Stimulated activated effector memory CD8-positive, alpha-beta T cell treated with anti-CD3 and anti-CD28 coated beads, Interleukin-12 subunit alpha, Interleukin-12 subunit beta, amount 100 ng/mL, for 72 hours (primary cell): ENCODE results near the gene MARS1.
"Not testable (repeated sequence)": the region's sequence is repeated elsewhere in the genome, so short reads cannot be mapped to it uniquely, and the experiment has no call there.

ENCODE experiments used
- ATAC-seq: fragments of 150-1000 bp; cut with Tn5 transposase; 2 replicates; pipeline ENCODE4 v1.10.0; 2021
- DNase-seq, 2 donors: peaks; one replicate each; pipeline ENCODE4 v3.0.0; 2021 to 2022; ENCODE audit warnings: low spot score in 2 of 2
- H3K27ac Mint-ChIP-seq: one replicate; pipeline ENCODE4 v1.8.0; 2022; ENCODE audit warnings: mild to moderate bottlenecking, mixed read lengths
- H3K36me3 Mint-ChIP-seq: one replicate; pipeline ENCODE4 v1.8.0; 2022; ENCODE audit warnings: mild to moderate bottlenecking, mixed read lengths
- H3K4me1 Mint-ChIP-seq: one replicate; pipeline ENCODE4 v1.8.0; 2022; ENCODE audit warnings: mixed read lengths
- H3K4me3 Mint-ChIP-seq: one replicate; pipeline ENCODE4 v1.8.0; 2022; ENCODE audit warnings: mild to moderate bottlenecking, mixed read lengths
- H3K9me3 Mint-ChIP-seq: one replicate; pipeline ENCODE4 v1.8.0; 2022; ENCODE audit warnings: mixed read lengths

MARS1 gene

DNA sequence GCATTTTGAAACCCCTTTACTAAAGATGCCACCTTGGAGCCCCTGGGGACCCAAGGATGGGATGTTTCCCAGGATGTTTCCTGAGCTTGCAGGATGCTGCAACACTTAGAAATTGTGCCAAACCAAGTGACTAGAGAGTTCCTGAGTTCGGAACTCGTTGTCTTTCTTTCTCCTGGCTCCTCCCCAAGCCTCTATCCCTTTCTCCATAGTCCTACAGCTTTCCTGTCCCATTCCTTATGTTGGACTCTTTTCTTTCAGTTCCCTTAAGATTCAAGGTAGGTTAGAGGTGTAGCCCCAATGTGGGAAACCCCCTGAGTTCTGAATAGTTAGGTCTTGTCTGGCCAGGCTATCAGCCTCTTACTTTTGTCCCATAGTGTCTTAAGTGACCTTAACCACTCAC is 60.6 kb downstream of the MARS1 start:
- peaks cover 53% of the 10 kb centered on the region for H3K4me1 Mint-ChIP-seq
- H3K27ac Mint-ChIP-seq: no peak overlapping the region
- no peak for ATAC-seq

GRCh38 chr12:57549203-57549908 is 61.5 kb downstream of the MARS1 start:
- peak; percentile 27 for ATAC-seq
- Mint-ChIP-seq H3K9me3 (no peaks in the 10 kb centered on the region), H3K4me1 (peaks cover 47% of the 10 kb centered on the region), H3K36me3 (peaks cover 22% of the 10 kb centered on the region), H3K4me3 (peak overlapping the region; percentile 97), H3K27ac (peak overlapping the region; percentile 55)
- DNase-seq: no peak

More for the DNA sequence above, 60.6 kb downstream of the MARS1 start:
- peak overlapping the region; percentile 97 for H3K4me3 Mint-ChIP-seq
- DNase-seq: no peak
- no peaks in the 10 kb centered on the region for H3K9me3 Mint-ChIP-seq
- H3K36me3 Mint-ChIP-seq: peaks cover 26% of the 10 kb centered on the region

DNA sequence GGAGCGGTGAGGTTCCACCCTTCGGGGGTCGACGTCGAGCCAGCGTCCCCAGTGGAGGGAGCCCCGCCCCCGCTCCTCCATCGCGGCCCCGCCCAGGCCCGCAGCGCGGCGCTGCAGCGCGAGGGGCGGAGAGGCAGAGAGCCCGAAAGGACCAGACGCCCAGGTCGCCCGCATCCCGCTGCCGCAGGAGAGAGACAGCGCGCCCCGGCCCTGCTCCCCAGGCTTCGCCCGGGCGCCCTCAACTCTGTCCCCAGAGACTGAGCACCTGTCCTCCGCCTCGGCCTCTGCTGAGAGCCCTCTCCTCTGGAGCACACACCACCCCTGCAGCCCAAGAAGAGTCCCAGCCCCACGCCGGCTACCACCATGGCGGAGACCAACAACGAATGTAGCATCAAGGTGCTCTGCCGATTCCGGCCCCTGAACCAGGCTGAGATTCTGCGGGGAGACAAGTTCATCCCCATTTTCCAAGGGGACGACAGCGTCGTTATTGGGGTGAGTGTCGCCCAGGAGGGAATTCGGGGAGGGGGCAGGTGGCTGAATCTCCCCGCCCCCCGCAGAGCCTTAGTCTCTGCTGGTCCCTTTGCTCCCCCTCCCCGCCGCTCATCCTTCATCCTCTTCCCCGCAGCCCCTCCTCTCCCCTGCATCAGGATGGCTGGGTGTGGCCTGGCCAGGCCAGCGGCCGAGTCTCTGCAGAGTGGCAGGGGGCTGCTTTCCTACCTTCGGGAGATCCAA is 62.2 kb downstream of the MARS1 start, which contains the start of gene KIF5A:
Gene KIF5A (plus strand): TSS at position 136 of the 732 bp plus-strand sequence. CDS start 228 bp downstream, at position 364.
- peaks cover 16% of the 10 kb centered on the region for H3K36me3 Mint-ChIP-seq
- peak within 1 kb of the TSS; percentile 97 for H3K4me3 Mint-ChIP-seq
- no peaks in the 10 kb centered on the region for H3K9me3 Mint-ChIP-seq
- H3K27ac Mint-ChIP-seq: peak within 1 kb of the TSS; percentile 55
- DNase-seq (peak; percentile 60 to 85), ATAC-seq (peak; percentile 70)
- H3K4me1 Mint-ChIP-seq: peaks cover 42% of the 10 kb centered on the region

- DNase-seq: no peak
- no peaks in the 10 kb centered on the region for H3K9me3 Mint-ChIP-seq
- peaks cover 34% of the 10 kb centered on the region for H3K4me1 Mint-ChIP-seq
- H3K27ac Mint-ChIP-seq: peak overlapping the region; percentile 55
- no peak for ATAC-seq
- H3K36me3 Mint-ChIP-seq: peaks cover 14% of the 10 kb centered on the region
- peak overlapping the region; percentile 97 for H3K4me3 Mint-ChIP-seq
Observed at GRCh38 chr12:57550641-57551549, 63.0 kb downstream of the MARS1 start.

- Mint-ChIP-seq H3K27ac (no peak overlapping the region), H3K4me1 (peaks cover 27% of the 10 kb centered on the region), H3K9me3 (no peaks in the 10 kb centered on the region), H3K36me3 (peaks cover 6% of the 10 kb centered on the region), H3K4me3 (no peak overlapping the region)
- no peak for DNase-seq
- ATAC-seq: no peak
Observed at GRCh38 chr12:57551637-57552305, 63.9 kb downstream of the MARS1 start.

GRCh38 chr12:57552306-57552651 is 64.4 kb downstream of the MARS1 start:
- H3K27ac Mint-ChIP-seq: no peak overlapping the region
- no peaks in the 10 kb centered on the region for H3K9me3 Mint-ChIP-seq
- no peak overlapping the region for H3K4me3 Mint-ChIP-seq
- peaks cover 25% of the 10 kb centered on the region for H3K4me1 Mint-ChIP-seq
- peaks cover 2% of the 10 kb centered on the region for H3K36me3 Mint-ChIP-seq
- ATAC-seq: no peak
- DNase-seq: no peak

- DNase-seq (no peak), ATAC-seq (no peak)
- Mint-ChIP-seq H3K9me3 (no peaks in the 10 kb centered on the region), H3K4me1 (peaks cover 21% of the 10 kb centered on the region), H3K36me3 (no peaks in the 10 kb centered on the region), H3K27ac (no peak overlapping the region), H3K4me3 (no peak overlapping the region)
Observed at GRCh38 chr12:57552835-57553313, 65.0 kb downstream of the MARS1 start.

GRCh38 chr12:57553343-57554202 is 65.7 kb downstream of the MARS1 start:
- ATAC-seq (no peak), DNase-seq (no peak)
- Mint-ChIP-seq H3K36me3 (no peaks in the 10 kb centered on the region), H3K9me3 (no peaks in the 10 kb centered on the region), H3K4me3 (no peak overlapping the region), H3K4me1 (peaks cover 21% of the 10 kb centered on the region), H3K27ac (no peak overlapping the region)

- H3K4me1 Mint-ChIP-seq: peaks cover 16% of the 10 kb centered on the region
- H3K36me3 Mint-ChIP-seq: no peaks in the 10 kb centered on the region
- DNase-seq (no peak), ATAC-seq (no peak)
- no peak overlapping the region for H3K4me3 Mint-ChIP-seq
- no peak overlapping the region for H3K27ac Mint-ChIP-seq
- no peaks in the 10 kb centered on the region for H3K9me3 Mint-ChIP-seq
Observed at GRCh38 chr12:57554453-57554852, 66.6 kb downstream of the MARS1 start.

DNA sequence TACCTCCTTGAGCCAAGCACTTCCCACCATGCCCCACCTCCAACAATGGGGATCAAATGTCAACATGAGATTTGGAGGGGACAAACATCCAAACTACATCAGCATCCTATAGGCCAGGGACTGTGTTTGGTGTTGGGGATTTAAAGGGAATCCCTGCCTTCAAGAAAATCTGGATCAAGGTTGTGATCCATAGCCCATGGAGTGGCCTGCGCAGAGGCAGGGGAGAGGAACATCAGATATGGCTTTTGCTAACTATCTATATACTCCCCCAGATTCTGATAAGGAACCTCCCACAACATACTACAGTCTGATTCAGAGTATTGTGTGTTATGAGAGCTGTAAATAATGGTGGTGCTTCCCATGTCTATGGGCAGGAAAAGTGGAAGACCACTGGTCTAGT is 67.0 kb downstream of the MARS1 start:
- ATAC-seq (no peak), DNase-seq (no peak)
- Mint-ChIP-seq H3K4me1 (peaks cover 12% of the 10 kb centered on the region), H3K9me3 (no peaks in the 10 kb centered on the region), H3K27ac (no peak overlapping the region), H3K36me3 (no peaks in the 10 kb centered on the region), H3K4me3 (no peak overlapping the region)

- Mint-ChIP-seq H3K4me1 (no peaks in the 10 kb centered on the region), H3K9me3 (no peaks in the 10 kb centered on the region), H3K27ac (no peak overlapping the region), H3K36me3 (no peaks in the 10 kb centered on the region), H3K4me3 (no peak overlapping the region)
- DNase-seq: no peak
- ATAC-seq: no peak
Observed at GRCh38 chr12:57558864-57559263, 71.0 kb downstream of the MARS1 start.

GRCh38 chr12:57560516-57560915 is 72.6 kb downstream of the MARS1 start:
- Mint-ChIP-seq H3K4me3 (no peak overlapping the region), H3K36me3 (no peaks in the 10 kb centered on the region), H3K27ac (no peak overlapping the region), H3K4me1 (no peaks in the 10 kb centered on the region), H3K9me3 (no peaks in the 10 kb centered on the region)
- DNase-seq (no peak), ATAC-seq (no peak)

GRCh38 chr12:57561117-57561516 is 73.2 kb downstream of the MARS1 start:
- H3K36me3 Mint-ChIP-seq, DNase-seq, H3K9me3 Mint-ChIP-seq, H3K4me1 Mint-ChIP-seq, H3K27ac Mint-ChIP-seq, ATAC-seq, H3K4me3 Mint-ChIP-seq: not testable (repeated sequence)

DNA sequence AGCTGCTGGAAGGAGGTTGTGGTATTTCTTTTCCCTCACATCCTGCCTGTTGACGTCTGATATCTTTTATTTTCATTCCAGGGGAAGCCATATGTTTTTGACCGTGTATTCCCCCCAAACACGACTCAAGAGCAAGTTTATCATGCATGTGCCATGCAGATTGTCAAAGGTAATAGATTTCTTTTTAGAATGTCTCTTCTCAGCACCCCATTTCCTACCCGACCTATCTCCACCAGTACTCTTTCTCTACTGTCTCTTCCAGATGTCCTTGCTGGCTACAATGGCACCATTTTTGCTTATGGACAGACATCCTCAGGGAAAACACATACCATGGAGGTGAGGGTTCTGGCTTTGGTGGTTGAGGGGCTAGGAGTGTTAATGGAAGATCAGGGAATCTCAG is 75.5 kb downstream of the MARS1 start:
- Mint-ChIP-seq H3K9me3 (no peaks in the 10 kb centered on the region), H3K4me3 (no peak overlapping the region), H3K27ac (no peak overlapping the region), H3K4me1 (no peaks in the 10 kb centered on the region), H3K36me3 (no peaks in the 10 kb centered on the region)
- DNase-seq (no peak), ATAC-seq (no peak)
